NCI-H446 (cell line): ENCODE data around the gene UTP18.
"Not testable (repeated sequence)": the region's sequence is repeated elsewhere in the genome, so short reads cannot be mapped to it uniquely, and the experiment has no call there.

Experiments
- DNase-seq, 2 experiments: peaks; one replicate each; lab custom pipeline; 2025; lab: John Stamatoyannopoulos, UW

Gene UTP18

GRCh38 chr17:51258756-51259563 is 1.4 kb upstream of the UTP18 start:
- peak in 1 of 2 experiments; percentile 18 for DNase-seq

GRCh38 chr17:51259564-51260236 is 646 bp upstream of the UTP18 start, which contains the start of gene MBTD1:
Gene MBTD1 (minus strand): TSS chr17:51260049. CDS start chr17:51225161, 34,888 bp downstream.
- peak; percentile 96 for DNase-seq

- DNase-seq: no peak
These were observed 948 bp downstream of the UTP18 start for GRCh38 chr17:51261024-51261963.

GRCh38 chr17:51263006-51263405 is 2.7 kb downstream of the UTP18 start:
- DNase-seq: no peak

GRCh38 chr17:51264466-51264865 is 4.1 kb downstream of the UTP18 start:
- not testable (repeated sequence) for DNase-seq

- no peak for DNase-seq
These were observed 9.6 kb downstream of the UTP18 start for GRCh38 chr17:51269991-51270390.

GRCh38 chr17:51270636-51271035 is 10.3 kb downstream of the UTP18 start:
- DNase-seq: no peak

GRCh38 chr17:51272812-51273211 is 12.5 kb downstream of the UTP18 start:
- no peak for DNase-seq

- DNase-seq: no peak
These were observed 15.0 kb downstream of the UTP18 start for GRCh38 chr17:51275381-51275780.

GRCh38 chr17:51279183-51279582 is 18.8 kb downstream of the UTP18 start:
- no peak for DNase-seq

- no peak for DNase-seq
These were observed 27.1 kb downstream of the UTP18 start for GRCh38 chr17:51287412-51287811.

- DNase-seq: no peak
These were observed 29.4 kb downstream of the UTP18 start for GRCh38 chr17:51289696-51290111.

GRCh38 chr17:51294338-51294737 is 34.0 kb downstream of the UTP18 start:
- not testable (repeated sequence) for DNase-seq

- DNase-seq: peak; percentile 45 to 77
These were observed 38.4 kb downstream of the UTP18 start for GRCh38 chr17:51298508-51299371.

- no peak for DNase-seq
These were observed 39.5 kb downstream of the UTP18 start for GRCh38 chr17:51299859-51300258.

- DNase-seq: no peak
These were observed 44.8 kb downstream of the UTP18 start for GRCh38 chr17:51305182-51305581.

- not testable (repeated sequence) for DNase-seq
These were observed 51.7 kb downstream of the UTP18 start for GRCh38 chr17:51312003-51312402.

GRCh38 chr17:51319186-51319585 is 58.8 kb downstream of the UTP18 start:
- DNase-seq: no peak

- peak; percentile 56 to 62 for DNase-seq
These were observed 62.2 kb downstream of the UTP18 start for GRCh38 chr17:51322390-51323029.

- DNase-seq: no peak
These were observed 65.1 kb downstream of the UTP18 start for GRCh38 chr17:51325471-51325870.
